ENCODE measurements around the gene TEX19. TPM values are rescaled to one million over a fixed set of nuclear protein-coding genes. Genes with fewer than 3 reads are reported as not detected.

Gene TEX19
- total and polyA plus RNA-seq, 9 donors = 0.07 to 0.17 (median 0.09) TPM; not detected in 1

GRCh38 chr17:82412535-82413520 is 53.8 kb downstream of the TEX19 start:
- no peak for DNase-seq
- no peak overlapping the region for H3K4me3 ChIP-seq (ENCODE audit: low read length)
- H3K27ac ChIP-seq (ENCODE audit: low read length) = no peak overlapping the region
- no peaks in the 10 kb centered on the region for H3K27me3 ChIP-seq (ENCODE audit: control insufficient read depth, insufficient read depth, low read length)
- H3K4me1 ChIP-seq (ENCODE audit: control insufficient read depth, insufficient read depth, low read length) = peaks cover 37% of the 10 kb centered on the region
- H3K36me3 ChIP-seq (ENCODE audit: control insufficient read depth, insufficient read depth, low read length) = peaks cover 9% of the 10 kb centered on the region
- WGBS (ENCODE audit: insufficient coverage) = 87% methylated on average over 25 of the region's 29 CpGs
- H3K9me3 ChIP-seq (replicated peaks; ENCODE audit: control insufficient read depth, low read depth, low read length) = no peaks in the 10 kb centered on the region

Other genes with a start within 250 kb of the TEX19 start
- gene CCDC57, start 146.4 kb upstream of the TEX19 start, total RNA-seq = 15.7 TPM
- 10 to 100 TPM; 18.1 to 37.4 (median 30.8) TPM for gene CCDC57, start 146.4 kb upstream of the TEX19 start, polyA plus RNA-seq (ENCODE audit: insufficient read depth in 1 of 8, insufficient read length in 8 of 8, low replicate concordance in 1 of 8)
- gene SLC16A3, start 130.2 kb upstream of the TEX19 start, total RNA-seq = 21.9 TPM
- gene SLC16A3, start 130.2 kb upstream of the TEX19 start, polyA plus RNA-seq (ENCODE audit: insufficient read depth in 1 of 8, insufficient read length in 8 of 8, low replicate concordance in 1 of 8) = 10 to 100 TPM; 21.9 to 47.3 (median 33.4) TPM
- 15.0 TPM for gene CSNK1D, start 85.5 kb upstream of the TEX19 start, total RNA-seq
- 10 to 100 TPM; 63.2 to 82.2 (median 73.2) TPM for gene CSNK1D, start 85.5 kb upstream of the TEX19 start, polyA plus RNA-seq (ENCODE audit: insufficient read depth in 1 of 8, insufficient read length in 8 of 8, low replicate concordance in 1 of 8)
- 0.22 TPM for gene CD7, start 41.6 kb upstream of the TEX19 start, total RNA-seq
- 1 to 10 TPM in 2 of 8 donors, under 1 TPM in 6; 0.24 to 1.4 (median 0.69) TPM for gene CD7, start 41.6 kb upstream of the TEX19 start, polyA plus RNA-seq (ENCODE audit: insufficient read depth in 1 of 8, insufficient read length in 8 of 8, low replicate concordance in 1 of 8)
- gene SECTM1, start 25.5 kb upstream of the TEX19 start, total RNA-seq = 5.3 TPM
- gene SECTM1, start 25.5 kb upstream of the TEX19 start, polyA plus RNA-seq (ENCODE audit: insufficient read depth in 1 of 8, insufficient read length in 8 of 8, low replicate concordance in 1 of 8) = 1 to 10 TPM; 2.6 to 6.3 (median 3.6) TPM
- gene UTS2R, start 12.5 kb downstream of the TEX19 start, total RNA-seq = 2.2 TPM
- 10 to 100 TPM in 4 of 8 donors, 1 to 10 TPM in 4; 4.8 to 16.5 (median 8.9) TPM for gene UTS2R, start 12.5 kb downstream of the TEX19 start, polyA plus RNA-seq (ENCODE audit: insufficient read depth in 1 of 8, insufficient read length in 8 of 8, low replicate concordance in 1 of 8)
- 12.9 TPM for gene HEXD, start 59.1 kb downstream of the TEX19 start, total RNA-seq
- 10 to 100 TPM; 16.2 to 29.7 (median 21.2) TPM for gene HEXD, start 59.1 kb downstream of the TEX19 start, polyA plus RNA-seq (ENCODE audit: insufficient read depth in 1 of 8, insufficient read length in 8 of 8, low replicate concordance in 1 of 8)
- 21.5 TPM for gene OGFOD3, start 59.3 kb downstream of the TEX19 start, total RNA-seq
- gene OGFOD3, start 59.3 kb downstream of the TEX19 start, polyA plus RNA-seq (ENCODE audit: insufficient read depth in 1 of 8, insufficient read length in 8 of 8, low replicate concordance in 1 of 8) = 10 to 100 TPM; 17.2 to 25.9 (median 23.4) TPM
- 28.9 TPM for gene CYBC1, start 91.5 kb downstream of the TEX19 start, total RNA-seq
- gene CYBC1, start 91.5 kb downstream of the TEX19 start, polyA plus RNA-seq (ENCODE audit: insufficient read depth in 1 of 8, insufficient read length in 8 of 8, low replicate concordance in 1 of 8) = 10 to 100 TPM; 30.7 to 53.5 (median 35.2) TPM
- gene NARF, start 99.5 kb downstream of the TEX19 start, total RNA-seq = 32.1 TPM
- 10 to 100 TPM; 50.3 to 77.5 (median 56.2) TPM for gene NARF, start 99.5 kb downstream of the TEX19 start, polyA plus RNA-seq (ENCODE audit: insufficient read depth in 1 of 8, insufficient read length in 8 of 8, low replicate concordance in 1 of 8)
- 31.8 TPM for gene FOXK2, start 160.5 kb downstream of the TEX19 start, total RNA-seq
- gene FOXK2, start 160.5 kb downstream of the TEX19 start, polyA plus RNA-seq (ENCODE audit: insufficient read depth in 1 of 8, insufficient read length in 8 of 8, low replicate concordance in 1 of 8) = 10 to 100 TPM; 33.5 to 47.3 (median 39.1) TPM

Data from muscle of leg (tissue), 11 donors.